MCF 10A (cell line): Measurements from ENCODE around the gene SLC10A1. TPM values are rescaled to one million over a fixed set of nuclear protein-coding genes. Genes with fewer than 3 reads are reported as not detected.

Experiments
- BruUV-seq: library from RNA; stranded (reverse); fragments of 400-500 nt; replicated peaks from 2 replicates; lab custom pipeline; 2021; lab: Mats Ljungman, UMichigan
- CTCF ChIA-PET: fragments of 300-600 bp; sonication (Branson Sonifier 250); formaldehyde crosslinking; extraction: SDS; loops from one replicate; lab custom pipeline; 2021; ENCODE audit warnings: antibody characterized with exemption, inconsistent platforms; lab: Yijun Ruan, JAX
- POLR2A ChIA-PET: fragments of 300-600, 350-650 bp; sonication (Branson Sonifier 250); formaldehyde crosslinking; extraction: SDS; loops from one replicate; lab custom pipeline; 2020; ENCODE audit warnings: antibody characterized with exemption, inconsistent platforms; lab: Yijun Ruan, JAX
- DNase-seq: peaks from one replicate; pipeline ENCODE4 v3.0.0-alpha.2; 2018; ENCODE audit not compliant: unreplicated experiment
- H3K27ac Mint-ChIP-seq: one replicate; pipeline ENCODE4 v1.8.0; 2022; ENCODE audit warnings: mild to moderate bottlenecking, low read depth, mixed read lengths; ENCODE audit not compliant: unreplicated experiment
- H3K27me3 Mint-ChIP-seq: one replicate; pipeline ENCODE4 v1.8.0; 2022; ENCODE audit warnings: mixed read lengths; ENCODE audit not compliant: insufficient read depth, unreplicated experiment
- H3K36me3 Mint-ChIP-seq: one replicate; pipeline ENCODE4 v1.8.0; 2022; ENCODE audit warnings: mild to moderate bottlenecking, moderate library complexity, mixed read lengths; ENCODE audit not compliant: insufficient read depth, unreplicated experiment
- H3K4me1 Mint-ChIP-seq: one replicate; pipeline ENCODE4 v1.8.0; 2022; ENCODE audit warnings: mixed read lengths; ENCODE audit not compliant: insufficient read depth, unreplicated experiment
- H3K4me3 Mint-ChIP-seq: one replicate; pipeline ENCODE4 v1.8.0; 2022; ENCODE audit warnings: mild to moderate bottlenecking, moderate library complexity, mixed read lengths; ENCODE audit not compliant: unreplicated experiment
- H3K9me3 Mint-ChIP-seq: one replicate; pipeline ENCODE4 v1.8.0; 2022; ENCODE audit warnings: mixed read lengths; ENCODE audit not compliant: unreplicated experiment
- intact Hi-C: fragments of 100-400 bp; cut with micrococcal nuclease; formaldehyde crosslinking; loops from 2 replicates; pipeline ENCODE4 v1.14.1; 2022
- total RNA-seq: library from RNA; stranded (reverse); gene quantifications from 2 replicates; pipeline ENCODE4 v1.2.3, GENCODE V29; 2022
- TF ChIP-seq, protein P1 (sequence below): fragments of 200-600 bp; IDR thresholded peaks from one replicate; pipeline ENCODE4 v1.8.0; 2022; ENCODE audit warnings: antibody characterized with exemption, mild to moderate bottlenecking; ENCODE audit not compliant: unreplicated experiment

Gene SLC10A1
- total RNA-seq, 1 experiment from 2014 or later = not detected

GRCh38 chr14:69786603-69787002, 10.4 kb downstream of the SLC10A1 start:
- TF ChIP-seq, protein P1, sequence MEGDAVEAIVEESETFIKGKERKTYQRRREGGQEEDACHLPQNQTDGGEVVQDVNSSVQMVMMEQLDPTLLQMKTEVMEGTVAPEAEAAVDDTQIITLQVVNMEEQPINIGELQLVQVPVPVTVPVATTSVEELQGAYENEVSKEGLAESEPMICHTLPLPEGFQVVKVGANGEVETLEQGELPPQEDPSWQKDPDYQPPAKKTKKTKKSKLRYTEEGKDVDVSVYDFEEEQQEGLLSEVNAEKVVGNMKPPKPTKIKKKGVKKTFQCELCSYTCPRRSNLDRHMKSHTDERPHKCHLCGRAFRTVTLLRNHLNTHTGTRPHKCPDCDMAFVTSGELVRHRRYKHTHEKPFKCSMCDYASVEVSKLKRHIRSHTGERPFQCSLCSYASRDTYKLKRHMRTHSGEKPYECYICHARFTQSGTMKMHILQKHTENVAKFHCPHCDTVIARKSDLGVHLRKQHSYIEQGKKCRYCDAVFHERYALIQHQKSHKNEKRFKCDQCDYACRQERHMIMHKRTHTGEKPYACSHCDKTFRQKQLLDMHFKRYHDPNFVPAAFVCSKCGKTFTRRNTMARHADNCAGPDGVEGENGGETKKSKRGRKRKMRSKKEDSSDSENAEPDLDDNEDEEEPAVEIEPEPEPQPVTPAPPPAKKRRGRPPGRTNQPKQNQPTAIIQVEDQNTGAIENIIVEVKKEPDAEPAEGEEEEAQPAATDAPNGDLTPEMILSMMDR = no peak
- no peak overlapping the region for H3K4me3 Mint-ChIP-seq
- no peak for DNase-seq
- no TSS peak for BruUV-seq
- H3K27ac Mint-ChIP-seq = no peak overlapping the region
- H3K27me3 Mint-ChIP-seq = no peaks in the 10 kb centered on the region
- no peaks in the 10 kb centered on the region for H3K9me3 Mint-ChIP-seq
- no peaks in the 10 kb centered on the region for H3K36me3 Mint-ChIP-seq
- intact Hi-C loops = no loop called here
- ChIA-PET CTCF (interaction anchor here (0.6 to 0.7 kb wide), 5 partner anchors 13 to 1455 kb away, joined by 3 read pairs; no protein-coding TSS in a partner anchor), POLR2A (interaction anchor here (1.4 kb wide), 1 partner anchor 15 kb away, joined by 3 read pairs; no protein-coding TSS in a partner anchor)
- H3K4me1 Mint-ChIP-seq = no peaks in the 10 kb centered on the region

GRCh38 chr14:69784942-69785341, 12.1 kb downstream of the SLC10A1 start:
- Mint-ChIP-seq H3K4me3 (no peak overlapping the region), H3K4me1 (no peaks in the 10 kb centered on the region), H3K36me3 (peaks cover 6% of the 10 kb centered on the region), H3K27me3 (no peaks in the 10 kb centered on the region), H3K27ac (no peak overlapping the region), H3K9me3 (no peaks in the 10 kb centered on the region)
- ChIA-PET POLR2A (no interaction called here), CTCF (interaction anchor here (0.6 to 0.7 kb wide), 3 partner anchors 35 to 1318 kb away, joined by 3 to 5 read pairs (median 3); no protein-coding TSS in a partner anchor)
- TF ChIP-seq, protein P1 = no peak
- no TSS peak for BruUV-seq
- DNase-seq = no peak
- intact Hi-C loops = no loop called here

- H3K4me3 Mint-ChIP-seq = no peak overlapping the region
- ChIA-PET POLR2A (interaction anchor here (1.2 to 1.4 kb wide), 2 partner anchors 9 to 15 kb away, joined by 3 to 4 read pairs; partner anchors contain the start of gene SRSF5), CTCF (no interaction called here)
Measured at GRCh38 chr14:69780952-69781351, 16.1 kb downstream of the SLC10A1 start.

DNA sequence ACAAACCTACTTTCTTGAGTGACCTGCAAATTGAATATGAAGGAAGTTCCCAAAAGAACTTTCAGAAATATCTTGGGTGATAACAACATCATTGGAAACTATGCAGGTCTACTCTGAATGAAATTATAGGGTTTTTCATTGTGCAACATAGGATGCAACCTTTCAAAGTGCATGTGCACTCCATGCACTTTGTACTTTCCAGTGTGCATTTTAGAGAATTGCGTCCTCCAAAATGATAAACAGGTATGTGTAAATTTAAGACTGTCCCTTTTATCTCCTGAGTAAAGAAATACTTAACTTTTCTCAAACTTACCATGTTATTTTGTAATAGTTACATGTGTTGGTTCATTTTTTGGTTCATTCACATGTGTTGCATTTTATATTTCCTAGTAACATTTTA, 16.9 kb downstream of the SLC10A1 start:
- no TSS peak for BruUV-seq
- no peak overlapping the region for H3K27ac Mint-ChIP-seq
- intact Hi-C loops = no loop called here
- no peak for DNase-seq
- CTCF ChIA-PET = no interaction called here
- H3K4me1 Mint-ChIP-seq = no peaks in the 10 kb centered on the region
- peaks cover 54% of the 10 kb centered on the region for H3K36me3 Mint-ChIP-seq
- H3K27me3 Mint-ChIP-seq = no peaks in the 10 kb centered on the region
- no peak overlapping the region for H3K4me3 Mint-ChIP-seq
- POLR2A ChIA-PET = interaction anchor here (1.2 to 1.4 kb wide), 3 partner anchors 8 to 14 kb away, joined by 3 to 5 read pairs (median 4); partner anchors contain the start of gene SRSF5
- no peaks in the 10 kb centered on the region for H3K9me3 Mint-ChIP-seq
- TF ChIP-seq, protein P1 = no peak

More at GRCh38 chr14:69780952-69781351, 16.1 kb downstream of the SLC10A1 start:
- H3K27me3 Mint-ChIP-seq = no peaks in the 10 kb centered on the region
- H3K4me1 Mint-ChIP-seq = no peaks in the 10 kb centered on the region
- H3K9me3 Mint-ChIP-seq = no peaks in the 10 kb centered on the region
- peaks cover 45% of the 10 kb centered on the region for H3K36me3 Mint-ChIP-seq
- TF ChIP-seq, protein P1 = no peak
- no TSS peak for BruUV-seq
- intact Hi-C loops = no loop called here
- DNase-seq = no peak
- H3K27ac Mint-ChIP-seq = no peak overlapping the region
